ENCODE results near the gene TSFM. TPM values are rescaled to one million over a fixed set of nuclear protein-coding genes. Genes with fewer than 3 reads are reported as not detected.

TSFM gene
- total and polyA plus RNA-seq, 2 of the 4 experiments (the other 2 are of a cell fraction), result 11.5 to 14.0 TPM

DNA sequence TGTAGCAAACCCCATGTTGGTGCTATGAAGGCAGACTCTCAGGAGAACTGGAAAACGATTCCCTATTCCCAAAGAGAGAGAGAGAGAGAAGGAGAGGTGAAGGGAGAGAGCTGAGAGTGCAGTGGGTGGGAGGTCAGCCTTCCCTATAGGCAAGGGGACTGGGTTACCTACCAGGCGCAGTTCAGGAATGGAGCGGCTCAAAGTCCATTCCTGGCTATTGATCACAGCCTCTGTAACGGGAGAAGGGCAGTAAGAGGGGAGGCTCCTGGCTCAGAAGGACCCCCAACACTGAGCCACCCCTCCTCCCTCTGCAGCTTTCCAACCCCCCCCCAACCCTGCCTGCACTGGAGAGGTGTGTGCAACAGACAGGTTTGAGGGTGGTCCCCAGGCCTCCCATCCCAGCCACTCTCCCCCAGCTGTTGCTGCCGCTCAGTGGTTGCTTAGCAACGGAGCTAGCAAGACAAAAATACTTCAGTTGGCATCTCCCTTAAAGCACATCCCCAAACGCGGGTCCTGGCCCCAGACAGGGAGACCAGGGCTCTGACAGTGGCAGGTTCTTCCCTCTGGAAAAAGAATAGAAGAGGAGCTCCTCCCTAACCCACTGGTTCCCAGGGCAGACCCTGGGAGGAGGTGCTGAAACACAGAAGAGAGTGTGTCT is 47.3 kb upstream of the TSFM start:
- ATAC-seq (ENCODE audit: low read depth) (no peak; the same call in 1 of the 2 replicates), DNase-seq (no peak)
- CTCF ChIA-PET, result interaction anchor here (1.9 kb wide), 1 partner anchor 10 kb away, joined by 6 read pairs; the partner anchor contains the start of gene TSPAN31
- Histone ChIP-seq H2AFZ (replicated peaks; ENCODE audit: low read length, poor library complexity) (peak overlapping the region; percentile 79), H3K27me3 (ENCODE audit: control insufficient read depth, insufficient read depth, low read length) (peaks cover 89% of the 10 kb centered on the region), H2BK20ac (ENCODE audit: low read depth, low read length) (no peak overlapping the region), H3K4me3 (ENCODE audit: insufficient read depth, low read depth, low read length) (no peak overlapping the region), H2AK9ac (replicated peaks; ENCODE audit: low read depth, low read length, poor library complexity) (peak overlapping the region; percentile 67), H3K56ac (ENCODE audit: extremely low read depth, insufficient read depth, low read length) (no peak overlapping the region), H3K9me3 (ENCODE audit: control insufficient read depth, insufficient read depth, low read length) (peaks cover 2% of the 10 kb centered on the region; the same call in 1 of the 2 replicates), H4K5ac (ENCODE audit: low read depth, low read length) (no peak overlapping the region), H2BK5ac (ENCODE audit: low read depth, low read length, poor library complexity, severe bottlenecking) (no peak overlapping the region), H3K9me1 (ENCODE audit: insufficient read depth, low read length) (no peaks in the 10 kb centered on the region), H3K4ac (ENCODE audit: low read depth, low read length) (no peak overlapping the region), H3K14ac (replicated peaks; ENCODE audit: low read depth, low read length) (no peak overlapping the region), H4K91ac (ENCODE audit: insufficient read depth, low read depth, low read length) (no peak overlapping the region), H2AK5ac (ENCODE audit: low read depth, low read length) (no peak overlapping the region), H3K36me3 (ENCODE audit: control insufficient read depth, insufficient read depth, low read length) (no peaks in the 10 kb centered on the region), H4K20me1 (ENCODE audit: insufficient read depth, low read length) (0 out of 2 replicates have a peak, but pooled peaks cover 10% of the 10 kb centered on the region), H3K27ac (ENCODE audit: insufficient read depth, low read length) (no peak overlapping the region), H2BK120ac (ENCODE audit: low read depth, low read length) (no peak overlapping the region), H3K4me2 (ENCODE audit: low read depth, low read length) (no peak overlapping the region), H3K79me1 (ENCODE audit: low read depth in 1 of 2, low read length in 2 of 2) (no peaks in the 10 kb centered on the region), H3K4me1 (ENCODE audit: control insufficient read depth, insufficient read depth, low read length) (0 out of 2 replicates have a peak, but pooled peaks cover 3% of the 10 kb centered on the region), H3K18ac (ENCODE audit: low read depth, low read length) (no peak overlapping the region), H3K9ac (ENCODE audit: low read depth, low read length) (no peak overlapping the region), H3K23ac (ENCODE audit: low read depth, low read length) (peak overlapping the region; percentile 75; the same call in 1 of the 2 replicates), H2BK15ac (ENCODE audit: low read depth, low read length) (no peak overlapping the region), H4K8ac (ENCODE audit: low read depth in 2 of 2, low read length in 2 of 2) (no peak overlapping the region)
- BruUV-seq (replicated peaks), result no TSS peak
- dilution Hi-C loops (cut with HindIII; ENCODE audit: low sequenced_read_pairs, unreplicated experiment), result no loop called here
- no CpG with 5 or more reads among the region's 8 CpGs for WGBS, 2 experiments (ENCODE audit: extremely low coverage in 2 of 2, insufficient read length in 1 of 2)
- intact Hi-C loops (cut with micrococcal nuclease), result loop anchor here (5.0 kb wide), 1 partner anchor 153 kb away; no protein-coding TSS in a partner anchor
- TF ChIP-seq, protein P1, sequence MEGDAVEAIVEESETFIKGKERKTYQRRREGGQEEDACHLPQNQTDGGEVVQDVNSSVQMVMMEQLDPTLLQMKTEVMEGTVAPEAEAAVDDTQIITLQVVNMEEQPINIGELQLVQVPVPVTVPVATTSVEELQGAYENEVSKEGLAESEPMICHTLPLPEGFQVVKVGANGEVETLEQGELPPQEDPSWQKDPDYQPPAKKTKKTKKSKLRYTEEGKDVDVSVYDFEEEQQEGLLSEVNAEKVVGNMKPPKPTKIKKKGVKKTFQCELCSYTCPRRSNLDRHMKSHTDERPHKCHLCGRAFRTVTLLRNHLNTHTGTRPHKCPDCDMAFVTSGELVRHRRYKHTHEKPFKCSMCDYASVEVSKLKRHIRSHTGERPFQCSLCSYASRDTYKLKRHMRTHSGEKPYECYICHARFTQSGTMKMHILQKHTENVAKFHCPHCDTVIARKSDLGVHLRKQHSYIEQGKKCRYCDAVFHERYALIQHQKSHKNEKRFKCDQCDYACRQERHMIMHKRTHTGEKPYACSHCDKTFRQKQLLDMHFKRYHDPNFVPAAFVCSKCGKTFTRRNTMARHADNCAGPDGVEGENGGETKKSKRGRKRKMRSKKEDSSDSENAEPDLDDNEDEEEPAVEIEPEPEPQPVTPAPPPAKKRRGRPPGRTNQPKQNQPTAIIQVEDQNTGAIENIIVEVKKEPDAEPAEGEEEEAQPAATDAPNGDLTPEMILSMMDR (conservative IDR thresholded peaks at IDR 0.05; ENCODE audit: low read depth, low read length), result no peak
- TF ChIP-seq, protein P2, sequence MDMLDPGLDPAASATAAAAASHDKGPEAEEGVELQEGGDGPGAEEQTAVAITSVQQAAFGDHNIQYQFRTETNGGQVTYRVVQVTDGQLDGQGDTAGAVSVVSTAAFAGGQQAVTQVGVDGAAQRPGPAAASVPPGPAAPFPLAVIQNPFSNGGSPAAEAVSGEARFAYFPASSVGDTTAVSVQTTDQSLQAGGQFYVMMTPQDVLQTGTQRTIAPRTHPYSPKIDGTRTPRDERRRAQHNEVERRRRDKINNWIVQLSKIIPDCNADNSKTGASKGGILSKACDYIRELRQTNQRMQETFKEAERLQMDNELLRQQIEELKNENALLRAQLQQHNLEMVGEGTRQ (IDR thresholded peaks at IDR 0.05; ENCODE audit: low read depth, low read length), result no peak
- TF ChIP-seq MAFK (IDR thresholded peaks at IDR 0.05; ENCODE audit: low read depth, low read length), result no peak
- POLR2A ChIA-PET (ENCODE audit: unreplicated experiment), result interaction anchor here (1.2 kb wide), 1 partner anchor 9 kb away, joined by 3 read pairs; no protein-coding TSS in a partner anchor
- in situ Hi-C loops (cut with MboI; ENCODE audit: low sequenced_read_pairs), result loop anchor here (10.0 kb wide), 1 partner anchor 151 kb away; no protein-coding TSS in a partner anchor
